NCI-H2227 treated with DMSO at 0.1 percent for 48 hours (cell line): ENCODE data around the gene IL13RA1.
"Not testable (repeated sequence)": the region's sequence is repeated elsewhere in the genome, so short reads cannot be mapped to it uniquely, and the experiment has no call there.

Experiments
- DNase-seq: peaks from one replicate; lab custom pipeline; 2025; lab: John Stamatoyannopoulos, UW

IL13RA1 gene

DNA sequence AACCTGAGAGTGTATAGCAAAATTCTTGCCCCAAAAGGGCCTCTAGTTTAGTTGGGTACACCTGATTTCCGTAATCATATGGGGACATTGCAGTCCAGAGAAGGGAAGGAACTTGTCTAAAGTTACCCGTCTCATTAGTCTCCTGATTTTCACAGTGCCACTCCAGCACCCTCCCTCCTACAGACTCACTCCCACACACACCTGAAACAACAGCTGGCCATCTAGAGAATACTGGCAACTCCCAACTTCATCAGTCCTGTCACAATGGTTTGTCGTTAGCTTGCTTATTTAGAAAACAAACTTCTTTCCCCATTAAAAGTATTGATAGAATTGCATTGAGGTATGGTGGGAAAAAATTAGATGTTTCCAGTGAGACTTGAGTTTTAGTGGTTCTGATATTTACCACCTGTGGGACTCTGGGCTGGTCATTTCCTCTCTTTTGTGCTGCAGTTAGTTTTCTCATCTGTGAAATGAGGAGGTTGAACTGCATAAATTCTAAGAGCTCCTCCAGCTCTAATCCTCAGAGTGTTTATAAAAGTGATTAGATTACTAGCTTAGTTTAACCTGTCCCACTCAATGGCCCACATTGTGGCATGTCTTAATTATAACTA is 1.7 kb downstream of the IL13RA1 start:
- DNase-seq, result no peak

DNA sequence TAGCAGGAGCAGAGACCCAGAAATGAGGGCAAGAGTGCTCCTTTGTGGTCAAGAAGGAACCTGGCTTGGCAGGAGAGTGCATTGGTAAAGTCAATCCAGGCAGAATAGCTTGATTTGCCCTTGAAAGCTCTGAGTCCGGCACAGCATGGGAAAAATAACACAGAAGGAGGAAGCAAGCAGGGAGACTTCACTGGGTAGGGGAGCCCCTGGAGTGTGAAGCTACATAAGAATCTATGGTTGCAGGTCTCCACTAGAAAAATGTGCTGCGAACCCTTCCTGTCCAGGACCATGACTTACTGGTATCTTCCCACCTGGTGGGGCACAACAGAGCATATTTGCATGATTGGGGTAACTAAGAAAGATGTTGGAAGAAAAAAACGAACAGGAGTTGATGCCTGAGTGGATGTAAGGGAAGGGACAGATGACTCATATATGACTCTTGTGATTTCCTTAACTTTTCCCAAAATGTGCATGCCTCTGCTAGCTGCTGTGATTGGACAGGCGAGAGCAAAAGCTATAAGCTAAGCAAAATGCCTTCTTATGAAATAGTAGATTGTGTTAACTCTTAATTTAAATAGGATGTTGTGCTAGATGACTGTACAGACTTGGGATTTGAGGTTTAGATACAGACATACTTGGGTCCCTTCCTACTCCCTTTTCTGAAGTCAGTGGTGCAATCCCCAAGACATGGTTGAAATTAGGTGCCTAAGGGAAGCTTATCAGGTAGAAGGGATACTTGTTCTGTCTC is 3.3 kb downstream of the IL13RA1 start:
- DNase-seq, result no peak

DNA sequence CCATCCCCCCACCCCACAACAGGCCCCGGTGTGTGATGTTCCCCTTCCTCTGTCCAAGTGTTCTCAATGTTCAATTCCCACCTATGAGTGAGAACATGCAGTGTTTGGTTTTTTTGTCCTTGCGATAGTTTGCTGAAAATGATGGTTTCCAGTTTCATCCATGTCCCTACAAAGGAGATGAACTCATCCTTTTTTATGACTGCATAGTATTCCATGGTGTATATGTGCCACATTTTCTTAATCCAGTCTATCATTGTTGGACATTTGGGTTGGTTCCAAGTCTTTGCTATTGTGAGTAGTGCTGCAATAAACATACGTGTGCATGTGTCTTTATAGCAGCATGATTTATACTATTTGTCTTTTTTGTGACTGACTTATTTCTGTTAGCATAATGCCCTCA is 5.1 kb downstream of the IL13RA1 start:
- DNase-seq, result not testable (repeated sequence)

DNA sequence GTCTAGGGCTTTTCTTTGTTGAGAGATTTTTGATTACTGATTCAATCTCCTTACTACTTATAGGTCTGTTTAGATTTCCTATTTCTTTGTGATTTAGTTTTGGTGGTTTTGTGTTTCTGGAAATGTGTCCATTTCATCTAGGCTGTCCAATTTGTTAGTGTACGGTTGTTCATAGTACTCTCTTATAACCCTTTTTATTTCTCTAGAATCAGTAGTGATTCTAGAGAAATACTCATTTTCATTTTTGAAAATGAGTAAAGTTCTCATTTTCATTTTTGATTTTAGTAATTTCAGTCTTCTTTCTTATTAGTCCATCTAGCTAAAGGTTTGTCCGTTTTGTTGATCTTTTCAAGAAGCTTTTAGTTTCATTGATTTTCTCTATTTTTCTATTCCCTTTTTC is 7.5 kb downstream of the IL13RA1 start:
- no peak for DNase-seq

DNA sequence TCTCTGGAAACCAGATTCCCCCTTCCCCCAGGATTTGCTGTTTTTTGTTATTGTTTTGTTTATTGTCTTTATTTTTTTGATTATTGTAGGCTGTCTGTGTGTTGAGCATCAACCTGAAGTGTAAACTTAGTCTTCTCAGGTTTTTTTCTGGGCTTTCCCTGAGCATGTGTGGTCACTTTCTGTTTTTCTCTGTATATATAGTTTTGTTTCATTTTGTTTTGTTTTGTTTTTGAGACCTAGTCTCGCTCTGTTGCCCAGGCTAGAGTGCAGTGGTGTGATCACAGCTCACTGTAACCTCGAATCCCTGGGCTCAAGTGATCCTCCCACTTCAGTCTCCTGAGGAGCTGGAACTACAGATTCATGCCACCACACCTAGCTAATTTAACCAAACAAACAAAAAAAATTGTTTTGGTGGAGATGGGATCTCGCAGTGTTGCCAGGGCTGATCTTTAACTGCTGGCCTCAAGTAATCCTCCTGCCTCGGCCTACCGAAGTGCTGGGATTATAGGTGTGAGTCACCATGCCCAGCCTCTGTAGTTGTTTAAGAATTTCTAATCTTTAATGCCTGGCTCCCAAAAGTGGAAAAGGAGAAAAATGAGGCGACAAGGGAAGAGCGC is 9.1 kb downstream of the IL13RA1 start:
- DNase-seq, result no peak

DNA sequence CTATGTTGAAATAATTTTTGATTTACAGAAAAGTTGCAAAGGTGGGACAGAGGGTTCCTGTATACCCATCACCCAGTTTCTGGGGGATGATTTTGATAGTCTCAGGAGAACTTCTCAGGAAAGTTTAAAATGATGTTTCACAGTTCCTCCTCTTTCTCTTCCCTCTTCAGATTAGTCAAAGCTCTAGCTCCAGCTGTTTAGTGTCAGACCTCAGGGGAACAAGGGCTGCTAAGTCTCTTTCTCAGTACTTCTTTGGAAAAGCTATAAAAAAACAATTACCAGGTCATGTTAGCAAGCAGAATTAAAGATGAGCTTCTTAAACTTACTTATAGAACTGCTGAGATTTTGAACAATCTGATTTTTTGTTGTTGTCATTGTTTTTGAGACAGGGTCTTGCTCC is 12.2 kb downstream of the IL13RA1 start:
- no peak for DNase-seq

DNA sequence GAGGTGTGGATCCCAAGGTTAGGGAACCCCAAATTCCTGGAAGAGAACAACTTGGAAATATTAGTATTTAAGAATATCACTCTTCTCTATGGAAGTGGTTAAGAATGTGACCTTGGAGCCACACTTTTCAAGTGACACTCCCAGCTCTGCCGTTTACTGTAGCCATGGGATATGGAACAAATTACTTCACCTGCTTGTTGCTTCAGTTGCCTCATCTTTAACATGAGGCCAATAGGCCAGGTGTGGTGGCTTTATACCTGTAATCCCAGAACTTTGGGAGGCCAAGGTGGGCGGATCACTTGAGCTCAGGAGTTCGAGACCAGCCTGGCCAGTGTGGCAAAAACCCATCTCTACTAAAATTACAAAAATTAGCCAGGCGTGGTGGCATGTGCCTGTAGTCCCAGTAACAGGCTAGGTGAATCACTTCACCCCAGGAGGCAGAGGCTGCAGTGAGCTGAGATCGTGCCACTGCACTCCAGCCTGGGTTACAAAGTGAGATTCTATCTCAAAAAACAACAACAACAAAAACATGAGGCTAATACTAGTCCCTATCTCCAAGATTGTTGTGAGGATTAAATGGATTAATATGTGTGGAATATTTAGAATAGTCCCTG is 13.0 kb downstream of the IL13RA1 start:
- DNase-seq, result no peak

DNA sequence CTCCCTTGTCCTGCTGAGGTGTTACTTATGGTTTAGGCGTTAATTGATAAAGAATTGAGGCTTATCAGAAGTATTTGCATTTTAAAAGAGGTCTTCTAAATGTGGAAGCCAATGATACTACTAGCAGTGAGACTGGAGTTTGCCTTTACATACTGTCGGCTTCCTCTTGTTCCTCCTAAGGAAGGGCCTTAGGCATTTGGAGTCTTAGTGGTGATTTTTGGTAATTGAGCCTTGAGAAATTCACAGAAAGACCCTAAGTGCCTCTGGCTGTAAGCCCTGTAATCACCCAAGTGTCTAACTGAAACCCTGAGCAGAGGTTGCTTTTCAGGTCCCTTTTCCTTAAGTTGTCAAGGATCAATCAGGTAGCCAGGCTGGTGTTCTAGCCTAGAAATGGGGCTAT is 14.8 kb downstream of the IL13RA1 start:
- DNase-seq, result no peak

DNA sequence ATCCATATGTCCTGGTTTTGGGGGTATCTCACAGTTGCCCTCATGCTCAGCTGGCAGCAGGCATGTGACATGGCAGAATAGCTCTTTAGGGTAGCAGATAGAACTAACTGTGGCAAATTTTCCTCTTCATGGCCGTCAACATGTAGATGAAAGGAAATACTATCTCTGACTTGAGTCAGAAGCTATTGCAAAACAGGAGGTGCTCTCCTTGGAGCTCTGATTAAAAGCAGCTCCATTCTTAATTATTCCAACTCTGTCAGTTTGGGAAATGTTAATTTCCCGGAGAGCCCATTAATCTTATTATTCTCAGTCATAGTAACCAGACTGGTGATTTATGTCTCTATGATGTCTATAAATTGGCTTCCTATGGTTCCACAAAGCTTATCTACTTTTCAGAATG is 18.2 kb downstream of the IL13RA1 start:
- DNase-seq, result no peak

DNA sequence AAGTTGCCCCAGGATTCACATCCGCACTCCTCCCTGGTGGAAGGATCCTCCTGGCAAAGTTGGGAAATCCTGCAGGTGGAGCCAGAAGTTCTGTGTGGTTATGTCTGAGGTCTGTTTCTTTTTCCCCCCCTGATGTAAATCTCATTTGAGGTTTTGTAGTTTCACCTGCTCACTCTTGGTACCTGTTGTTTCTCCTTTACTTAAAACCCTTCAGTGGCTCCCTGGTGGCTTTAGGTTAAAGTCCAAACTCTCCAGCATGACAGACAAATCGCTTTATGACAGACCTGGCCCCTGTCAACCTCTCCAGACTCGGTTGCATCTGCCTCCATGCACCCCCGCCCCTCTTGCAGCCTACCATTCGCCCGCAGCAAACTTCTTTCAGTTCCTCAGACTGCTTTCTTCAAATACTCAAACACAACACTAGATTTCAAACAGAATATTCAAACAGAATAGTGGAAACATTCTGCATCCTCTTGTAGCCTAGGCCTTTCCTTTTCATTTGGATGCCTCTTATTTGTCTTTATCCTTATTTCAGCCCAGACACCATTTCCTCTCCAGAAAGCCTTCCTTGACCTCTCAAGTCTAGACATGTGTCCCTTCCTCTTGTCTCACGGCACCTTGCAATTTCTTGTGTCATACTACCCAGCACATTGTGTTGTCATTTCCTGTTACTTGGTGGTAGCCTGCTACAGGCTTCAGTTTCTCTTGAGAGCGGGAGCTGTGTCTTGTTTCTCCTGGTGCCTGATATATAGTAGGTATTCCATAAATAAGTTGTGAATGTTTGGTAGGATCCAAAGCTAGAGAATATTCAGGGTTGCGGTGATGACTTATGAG is 24.8 kb downstream of the IL13RA1 start:
- no peak for DNase-seq

DNA sequence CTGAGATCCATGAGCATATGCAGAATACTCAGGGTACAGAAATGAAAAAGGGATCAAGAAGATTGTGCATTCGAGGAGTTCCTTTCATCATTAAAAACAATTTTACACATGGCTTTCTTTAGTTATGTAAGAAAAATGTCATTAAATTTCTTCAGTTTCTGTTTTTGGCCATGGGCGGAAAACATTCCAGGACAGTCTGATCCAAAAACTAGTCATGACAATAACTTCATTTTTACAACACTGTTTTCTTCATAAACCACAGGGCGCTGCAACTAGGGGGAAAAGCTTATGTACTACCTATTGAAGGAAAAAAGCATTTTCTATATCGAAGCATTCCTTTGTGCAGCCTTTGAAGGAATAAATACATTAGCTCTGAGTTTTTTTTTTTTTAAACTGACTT is 28.2 kb downstream of the IL13RA1 start:
- no peak for DNase-seq

DNA sequence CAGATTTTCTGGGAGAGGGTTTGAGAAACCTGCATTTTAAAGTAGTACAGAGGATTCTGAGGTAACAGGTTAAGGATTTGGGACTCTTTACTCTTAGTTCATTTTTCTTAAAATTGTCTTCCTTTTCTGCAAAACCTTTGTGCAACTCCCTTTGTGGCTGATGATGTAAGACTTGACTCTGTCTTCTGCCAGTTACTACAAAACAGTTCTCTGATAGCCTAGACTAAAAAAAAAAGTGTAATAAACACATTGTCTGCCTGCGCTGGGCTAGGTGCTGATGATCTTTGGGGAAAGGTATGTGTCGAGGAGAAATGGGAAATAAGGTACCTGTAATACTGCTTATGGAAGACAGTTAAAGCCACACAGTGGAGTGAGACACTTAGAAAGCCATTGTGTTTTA is 28.7 kb downstream of the IL13RA1 start:
- no peak for DNase-seq

DNA sequence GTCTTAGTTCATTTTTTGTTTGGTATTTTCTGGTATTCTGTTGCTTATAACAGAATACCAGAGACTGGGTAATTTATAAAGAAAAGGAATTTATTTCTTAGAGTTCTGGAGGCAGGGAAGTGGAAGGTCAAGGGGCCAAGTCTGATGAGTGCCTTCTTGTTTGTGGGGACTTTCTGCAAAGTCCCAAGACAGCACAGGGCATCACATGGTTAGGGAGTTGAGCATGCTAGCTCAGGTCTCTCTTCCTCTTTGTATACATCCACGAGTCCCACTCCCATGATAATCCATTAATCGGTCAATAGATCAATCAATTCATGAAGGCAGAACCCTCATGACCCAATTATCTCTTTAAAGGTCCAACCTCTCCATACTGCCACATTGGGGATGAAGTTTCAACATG is 31.1 kb downstream of the IL13RA1 start:
- DNase-seq, result no peak

DNA sequence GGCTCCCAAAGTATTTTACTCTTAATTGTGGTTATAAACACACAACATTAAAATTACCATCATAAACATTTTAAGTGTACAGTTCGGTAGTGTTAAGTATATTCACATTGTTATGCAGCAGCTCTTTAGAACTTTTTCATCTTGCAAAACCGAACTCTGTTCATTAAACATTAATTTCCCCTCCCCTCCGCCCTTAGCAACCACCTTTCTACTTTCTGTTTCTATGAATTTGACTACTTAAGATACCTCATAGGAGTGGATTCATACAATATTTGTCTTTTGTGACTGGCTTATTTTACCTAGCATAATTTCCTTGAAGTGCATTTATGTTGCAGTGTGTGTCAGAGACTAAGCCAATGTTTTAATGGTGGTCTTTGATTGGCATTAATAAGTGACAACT is 32.6 kb downstream of the IL13RA1 start:
- no peak for DNase-seq

DNA sequence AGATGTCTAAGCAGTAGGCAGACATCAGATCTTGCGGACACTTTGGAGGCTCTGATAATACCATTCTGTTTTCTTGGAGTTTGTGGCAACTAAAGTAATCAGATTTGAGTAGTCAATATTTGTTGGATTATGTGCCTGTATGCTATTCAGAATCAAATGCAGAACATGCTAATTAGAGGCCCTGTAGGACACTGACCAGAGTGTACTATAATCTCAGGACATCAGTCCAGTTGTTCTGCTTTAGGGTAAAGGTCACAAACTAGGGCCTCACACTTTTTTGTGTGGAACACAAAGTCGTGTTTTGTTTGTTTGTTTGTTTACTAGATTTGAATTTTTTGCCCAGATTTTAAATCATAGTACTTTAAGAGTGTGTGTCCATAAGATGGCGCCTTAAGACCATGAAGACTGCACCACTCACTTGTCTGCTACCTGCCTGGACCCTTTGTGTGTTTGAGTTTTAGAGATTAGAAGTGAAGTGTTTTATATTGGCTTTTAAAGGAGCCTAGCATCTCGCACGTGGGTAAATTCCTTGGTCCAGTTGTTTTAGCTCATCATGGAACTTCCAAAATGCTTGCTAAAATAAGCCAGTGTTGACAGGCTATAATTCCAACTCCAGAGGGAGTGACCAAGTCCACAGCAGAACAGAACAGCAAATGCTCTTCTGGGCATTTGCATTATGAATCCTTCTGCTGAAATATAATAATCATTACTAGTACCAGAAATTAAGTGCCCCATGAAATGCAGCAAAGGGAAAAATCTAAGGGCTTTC is 34.7 kb downstream of the IL13RA1 start:
- peak; percentile 37 for DNase-seq

DNA sequence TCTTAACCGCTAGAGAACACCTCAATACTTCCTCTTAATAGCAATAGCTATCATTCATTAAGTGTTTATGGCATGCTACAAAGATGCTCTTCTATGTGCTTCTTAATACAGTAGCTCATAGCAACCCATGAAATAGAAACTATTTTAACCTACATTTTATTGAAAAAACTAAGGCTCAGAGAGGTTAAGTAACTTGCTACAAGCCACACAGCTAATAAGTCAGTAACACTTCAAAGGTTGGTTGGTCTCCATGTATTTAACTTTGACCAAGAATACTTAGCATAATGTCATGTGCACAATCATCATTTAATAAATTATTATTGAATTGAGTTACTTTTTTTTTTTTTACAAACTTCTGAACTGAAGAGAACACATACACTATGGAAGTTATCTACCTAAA is 36.1 kb downstream of the IL13RA1 start:
- DNase-seq, result no peak

DNA sequence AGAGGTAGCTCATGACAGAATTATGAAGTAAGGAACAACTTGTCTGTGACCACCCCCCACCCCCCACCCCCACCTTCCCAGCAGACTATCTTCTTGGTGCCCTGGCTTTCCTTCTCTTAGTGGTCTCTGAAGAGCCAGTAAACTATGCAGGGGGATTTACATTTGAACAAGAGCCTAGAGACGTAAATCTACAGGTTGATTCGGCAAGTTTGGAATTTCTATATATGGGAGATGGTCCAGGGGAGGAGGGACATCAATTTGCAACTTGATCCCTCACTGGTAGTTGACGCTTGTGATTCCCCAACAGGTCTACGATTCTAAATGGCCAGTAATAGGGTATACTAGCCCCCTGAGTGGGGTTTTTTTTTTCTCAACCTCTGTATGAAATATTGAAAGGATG is 36.7 kb downstream of the IL13RA1 start:
- DNase-seq, result no peak

DNA sequence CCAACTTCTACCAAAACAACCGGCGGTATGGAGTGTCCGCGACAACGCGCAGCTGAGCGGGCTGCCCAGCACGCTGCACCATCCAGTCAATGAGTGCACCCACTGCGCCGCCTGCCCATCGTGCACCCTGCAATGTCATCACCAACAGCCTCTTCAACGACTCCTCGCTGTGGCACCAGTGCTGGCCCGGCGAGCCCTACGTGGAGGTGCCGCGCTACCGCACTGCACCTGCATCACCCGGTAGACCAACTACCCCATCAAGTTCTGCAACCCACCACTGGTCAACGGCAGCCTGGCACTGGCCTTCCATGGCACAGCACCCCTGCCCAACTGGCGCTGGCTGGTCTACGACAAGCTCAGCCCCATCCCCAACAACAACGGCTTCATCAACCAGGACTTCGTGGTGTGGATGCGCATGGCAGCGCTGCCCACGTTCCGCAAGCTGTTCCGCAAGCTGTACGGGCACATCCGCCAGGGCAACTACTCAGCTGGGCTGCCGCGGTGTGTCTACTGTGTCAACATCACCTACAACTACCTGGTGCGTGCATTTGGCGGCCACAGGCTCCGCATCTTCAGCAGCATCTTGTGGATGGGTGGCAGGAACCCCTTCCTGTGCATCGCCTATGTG is 42.8 kb downstream of the IL13RA1 start:
- no peak for DNase-seq

DNA sequence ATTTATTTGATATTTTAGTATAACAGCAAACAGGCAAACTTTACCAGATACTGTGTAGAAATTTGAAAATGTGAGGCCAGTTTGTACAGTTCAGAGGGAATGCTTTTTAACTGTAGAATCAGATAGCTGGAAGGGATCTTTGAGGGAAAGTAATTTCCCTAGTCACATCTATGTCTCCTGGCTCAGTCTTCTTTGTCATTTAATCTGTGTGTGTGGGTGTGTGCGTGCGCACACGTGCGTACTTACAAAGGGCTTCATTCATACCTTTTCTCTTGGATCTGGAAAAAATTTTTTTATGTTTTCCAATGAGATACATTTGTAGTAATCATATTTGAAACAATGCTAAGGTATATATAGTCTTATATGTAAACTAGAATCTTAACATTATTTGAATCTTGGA is 44.6 kb downstream of the IL13RA1 start:
- DNase-seq, result no peak

DNA sequence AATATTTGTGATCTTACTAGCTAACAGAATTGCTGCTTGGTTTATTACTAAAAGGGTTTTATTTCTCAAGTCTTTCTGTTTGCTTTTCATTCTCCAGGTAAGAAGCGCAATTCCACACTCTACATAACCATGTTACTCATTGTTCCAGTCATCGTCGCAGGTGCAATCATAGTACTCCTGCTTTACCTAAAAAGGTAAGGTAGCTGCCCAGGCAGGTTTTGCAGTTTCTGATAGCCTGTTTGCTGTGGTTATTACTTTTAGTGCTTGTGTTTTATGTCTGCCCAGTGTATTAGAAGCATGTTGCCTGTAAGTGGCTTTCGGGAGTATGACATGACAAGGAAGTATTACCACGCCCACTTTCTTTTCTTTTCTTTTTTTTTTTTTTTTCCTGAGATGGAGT is 46.4 kb downstream of the IL13RA1 start:
- no peak for DNase-seq

DNA sequence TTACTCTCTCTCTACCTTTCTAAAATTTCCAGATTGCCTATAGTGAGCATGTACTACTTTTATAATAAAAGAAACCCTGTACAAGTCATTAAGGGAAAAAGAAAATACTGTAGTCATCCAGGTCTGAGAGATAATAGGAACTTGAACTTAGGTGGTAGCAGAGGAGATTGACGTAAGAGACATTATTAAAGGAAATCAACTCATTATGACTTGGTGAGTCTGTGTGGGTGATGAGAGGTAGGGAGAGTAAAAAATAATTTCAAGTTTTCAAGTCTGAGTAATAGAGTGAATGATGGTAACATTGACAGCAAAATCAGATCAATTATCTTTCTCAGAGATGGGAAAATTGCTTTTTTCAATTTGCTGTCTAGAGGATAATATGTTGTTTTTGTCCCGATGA is 52.2 kb downstream of the IL13RA1 start:
- peak; percentile 52 for DNase-seq
